Activated T-helper 1 cell treated with anti-CD3 and anti-CD28 coated beads, Interleukin-2, amount 50 U/mL, for 16 hours (primary cell): ENCODE data around the gene CPLANE2.
"Not testable (repeated sequence)": the region's sequence is repeated elsewhere in the genome, so short reads cannot be mapped to it uniquely, and the experiment has no call there.

Source experiments
- DNase-seq, 2 donors: peaks; one replicate each; pipeline ENCODE4 v3.0.0-alpha.2; 2020; ENCODE audit warnings: low read depth in 1 of 2, low spot score in 1 of 2

The CPLANE2 gene

DNA sequence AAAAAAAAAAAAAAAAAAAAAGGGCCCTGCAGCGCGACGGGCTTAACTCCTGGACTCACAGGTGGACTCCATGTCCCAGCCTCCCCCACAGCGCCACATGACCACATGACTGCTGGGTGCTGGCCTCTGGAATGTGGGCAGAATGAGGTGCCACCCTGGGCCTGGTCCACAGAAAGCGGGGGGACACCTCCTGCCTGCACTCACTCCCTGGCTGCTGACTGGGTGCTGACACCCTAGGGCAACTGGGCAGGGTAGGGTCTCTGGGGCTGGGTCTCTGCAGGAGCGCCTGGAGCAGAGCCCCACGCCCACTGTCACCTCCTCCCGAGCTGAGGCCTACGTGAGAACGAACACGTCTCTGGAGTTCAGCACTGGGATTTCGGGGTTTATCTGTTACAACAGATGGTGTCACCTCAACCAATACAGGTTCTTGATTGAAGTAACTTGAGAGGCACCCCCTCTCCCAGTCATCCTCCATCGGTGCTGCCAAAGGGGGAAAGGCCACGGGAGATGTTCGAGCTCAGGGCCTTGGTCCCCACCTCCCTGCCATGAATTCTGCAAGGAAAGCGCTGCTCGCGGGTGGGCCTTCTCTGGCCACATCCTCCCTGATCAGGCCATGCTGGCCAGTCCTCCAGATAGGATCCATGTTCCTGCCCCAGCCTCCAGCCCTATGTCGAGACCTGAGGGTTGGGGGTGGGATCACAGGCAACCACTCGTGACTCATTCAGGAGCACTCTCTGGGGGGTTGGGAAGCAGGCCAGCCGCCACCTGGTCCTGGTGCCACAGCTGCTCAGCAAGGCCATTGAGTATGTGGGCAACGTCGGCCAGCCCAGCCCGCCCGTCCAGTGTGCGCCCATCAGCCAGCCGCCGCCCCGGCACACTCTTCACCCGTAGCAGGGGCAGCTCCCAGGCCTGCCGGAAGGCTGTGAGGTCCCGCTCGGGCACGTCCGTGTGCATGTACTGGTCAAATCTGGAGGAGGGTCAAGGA lies 5.4 kb downstream of the CPLANE2 start:
- DNase-seq = no peak

- DNase-seq = no peak
These were observed 6.2 kb downstream of the CPLANE2 start for GRCh38 chr1:16230744-16231143.

DNA sequence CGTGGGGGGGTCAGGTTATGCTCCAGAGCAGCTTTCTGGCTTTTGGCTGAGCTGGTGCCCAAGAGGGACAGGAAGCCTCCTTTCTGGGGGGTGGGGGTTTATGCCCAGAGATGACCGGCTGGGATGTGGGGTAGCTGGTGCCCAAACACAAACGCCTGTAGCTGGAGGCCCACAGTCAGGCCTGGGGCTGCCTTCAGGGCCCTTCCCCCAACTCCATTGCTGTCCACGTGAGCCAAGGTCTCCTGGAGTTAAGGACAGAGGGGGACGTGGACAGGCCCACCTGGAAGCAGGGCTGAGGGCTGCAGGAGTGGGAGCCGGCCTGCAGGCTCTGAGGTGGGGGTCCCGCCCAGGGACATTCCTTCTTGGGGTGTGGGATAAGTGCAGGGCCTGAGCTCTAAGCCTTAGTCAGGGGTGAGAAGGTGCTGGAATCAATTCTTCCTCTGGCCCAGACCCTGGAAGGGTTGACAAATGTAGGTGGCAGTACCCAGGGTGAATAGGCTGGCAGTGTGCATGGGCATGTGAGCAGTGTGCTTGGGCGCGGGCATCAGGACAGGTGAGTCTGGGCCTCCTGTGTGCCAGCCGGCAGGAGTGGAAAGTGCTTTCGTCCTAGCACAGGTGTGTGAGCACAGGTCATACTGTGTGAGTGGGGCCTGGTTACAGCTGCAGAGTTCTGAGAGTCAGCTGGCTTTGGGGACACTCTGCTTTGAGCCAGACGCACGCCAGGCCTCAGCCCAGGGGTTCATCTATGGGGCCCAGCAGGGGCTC lies 6.8 kb downstream of the CPLANE2 start:
- no peak for DNase-seq

GRCh38 chr1:16226490-16227179 lies 10.3 kb downstream of the CPLANE2 start:
- no peak for DNase-seq

DNA sequence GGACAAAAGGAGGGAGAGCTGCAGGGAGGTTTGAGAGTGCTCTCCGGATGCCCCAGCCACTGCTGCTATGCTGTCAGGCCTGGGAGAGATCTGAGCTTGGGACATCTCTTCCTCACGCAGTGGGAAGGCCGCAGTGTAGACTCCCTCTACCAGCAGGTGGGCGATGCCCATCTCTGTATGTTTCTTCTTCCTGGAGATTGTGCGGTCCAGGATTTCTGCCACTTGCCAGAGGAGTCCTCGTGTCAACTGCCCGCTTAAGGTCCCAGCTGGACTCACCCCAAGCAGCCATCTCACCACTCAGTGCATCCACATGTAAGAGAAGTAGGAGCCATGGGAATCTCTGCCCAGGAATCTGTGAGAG lies 10.9 kb downstream of the CPLANE2 start:
- DNase-seq = no peak

- no peak for DNase-seq
These were observed 12.5 kb downstream of the CPLANE2 start for GRCh38 chr1:16224472-16224871.

GRCh38 chr1:16222716-16223115 lies 14.3 kb downstream of the CPLANE2 start:
- DNase-seq = not testable (repeated sequence)

- no peak for DNase-seq
These were observed 15.5 kb downstream of the CPLANE2 start for GRCh38 chr1:16221499-16221898.

DNA sequence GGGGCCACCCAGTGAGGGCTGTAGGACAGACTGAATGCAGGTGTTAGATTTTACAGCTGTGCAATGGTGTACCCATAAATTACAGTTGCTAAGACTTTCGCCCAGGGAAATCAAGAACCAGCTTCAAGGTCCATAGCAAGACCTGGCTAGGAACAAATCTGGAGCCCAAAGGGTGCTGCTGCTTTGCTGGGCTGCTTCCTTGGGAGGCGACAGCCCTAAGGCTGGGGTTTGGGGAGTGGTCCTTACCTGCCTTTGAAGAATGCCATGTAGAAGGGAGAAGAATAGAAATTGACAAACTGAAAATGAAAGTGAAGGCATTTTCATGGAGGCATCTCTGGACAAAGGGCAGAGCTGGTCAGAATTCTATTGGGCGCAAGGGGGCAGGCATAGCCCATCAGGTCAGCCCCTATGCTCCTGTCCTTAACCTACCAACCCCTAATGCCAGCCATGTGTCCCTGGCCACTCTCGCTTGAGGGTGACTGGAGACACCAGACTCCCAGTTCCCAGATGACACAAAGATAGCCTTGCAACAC lies 16.9 kb downstream of the CPLANE2 start:
- DNase-seq = no peak

GRCh38 chr1:16218674-16219071 lies 18.3 kb downstream of the CPLANE2 start:
- DNase-seq = no peak

- no peak for DNase-seq
These were observed 18.8 kb downstream of the CPLANE2 start for GRCh38 chr1:16218014-16218673.

GRCh38 chr1:16217061-16217785 lies 19.8 kb downstream of the CPLANE2 start:
- peak; percentile 87 to 89 for DNase-seq

DNA sequence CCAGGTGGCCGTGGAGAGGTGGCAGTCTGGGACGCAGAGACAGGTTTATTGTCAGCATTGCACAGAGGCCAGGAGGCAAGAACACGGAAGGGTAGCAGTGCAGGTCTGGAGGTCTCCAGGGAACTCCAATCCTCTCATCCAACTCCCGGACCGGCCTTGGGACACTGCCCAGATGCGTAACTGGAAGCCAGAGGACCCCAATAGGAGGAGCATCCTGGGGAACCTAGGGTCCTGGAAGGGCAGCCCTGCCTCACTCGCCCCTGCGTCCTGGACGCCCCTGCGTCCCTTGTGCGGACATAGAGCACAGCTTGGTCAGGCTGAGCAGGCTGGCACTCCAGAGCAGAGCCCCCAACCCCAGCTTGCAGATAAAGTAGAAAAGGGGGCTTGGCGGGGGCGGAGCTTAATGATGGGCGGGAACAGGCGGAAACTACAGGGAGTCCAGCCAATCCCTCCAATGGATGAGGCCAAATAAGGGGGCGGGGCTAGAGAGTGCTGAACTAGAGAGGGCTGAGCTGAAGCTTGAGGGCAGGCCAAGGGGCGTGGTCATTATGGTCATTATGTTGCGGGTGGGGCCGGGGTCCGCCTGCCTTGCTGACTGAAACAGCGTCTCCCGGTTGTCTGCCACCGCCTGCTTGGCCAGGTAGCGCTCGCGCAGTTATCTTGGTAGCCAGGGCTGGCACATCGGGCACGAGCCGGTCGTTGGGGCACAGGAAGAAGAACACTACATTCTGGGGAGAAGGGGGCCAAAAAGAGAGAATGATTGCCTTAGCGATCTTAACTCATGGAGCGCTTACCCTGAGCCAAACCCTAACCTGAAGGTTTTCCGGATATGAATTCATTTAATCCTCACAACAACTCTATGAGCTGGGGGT lies 20.9 kb downstream of the CPLANE2 start:
- peak in 1 of 2 donors; percentile 32 for DNase-seq

GRCh38 chr1:16215240-16215639 lies 21.7 kb downstream of the CPLANE2 start:
- not testable (repeated sequence) for DNase-seq

DNA sequence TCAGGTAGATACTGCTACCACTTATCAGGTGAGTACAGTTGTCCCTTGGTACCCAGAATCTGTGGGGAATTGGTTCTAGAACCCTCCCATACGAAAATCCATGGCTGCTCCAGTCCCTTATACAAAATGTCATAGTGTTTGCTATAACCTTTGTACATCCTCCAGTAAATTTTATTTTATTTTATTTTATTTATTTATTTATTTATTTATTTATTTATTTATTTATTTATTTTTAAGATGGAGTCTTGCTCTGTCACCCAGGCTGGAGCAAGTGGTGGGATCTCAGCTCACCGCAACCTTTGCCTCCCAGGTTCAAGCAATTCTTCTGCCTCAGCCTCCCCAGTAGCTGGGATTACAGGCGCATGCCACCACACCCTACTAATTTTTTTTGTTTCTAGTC lies 23.4 kb downstream of the CPLANE2 start:
- DNase-seq = not testable (repeated sequence)

DNA sequence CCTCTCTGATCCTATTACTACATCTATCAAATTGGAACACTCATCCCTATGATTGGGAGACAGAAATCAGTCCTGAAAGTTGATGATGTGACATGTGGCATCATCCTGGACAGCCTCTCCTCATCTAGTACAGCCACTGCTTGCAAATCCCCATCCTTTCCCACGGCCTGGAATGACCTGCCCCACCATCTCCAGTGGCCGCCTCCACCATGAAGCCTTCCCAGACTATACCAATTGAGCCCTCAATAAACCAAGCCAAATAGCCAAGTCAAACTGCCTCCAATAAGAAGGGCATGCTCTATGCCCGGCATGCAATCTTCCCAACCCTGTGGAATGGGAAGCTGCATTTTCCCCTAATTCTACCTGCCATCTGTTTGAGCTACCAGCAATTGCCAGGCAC lies 24.0 kb downstream of the CPLANE2 start:
- DNase-seq = no peak

DNA sequence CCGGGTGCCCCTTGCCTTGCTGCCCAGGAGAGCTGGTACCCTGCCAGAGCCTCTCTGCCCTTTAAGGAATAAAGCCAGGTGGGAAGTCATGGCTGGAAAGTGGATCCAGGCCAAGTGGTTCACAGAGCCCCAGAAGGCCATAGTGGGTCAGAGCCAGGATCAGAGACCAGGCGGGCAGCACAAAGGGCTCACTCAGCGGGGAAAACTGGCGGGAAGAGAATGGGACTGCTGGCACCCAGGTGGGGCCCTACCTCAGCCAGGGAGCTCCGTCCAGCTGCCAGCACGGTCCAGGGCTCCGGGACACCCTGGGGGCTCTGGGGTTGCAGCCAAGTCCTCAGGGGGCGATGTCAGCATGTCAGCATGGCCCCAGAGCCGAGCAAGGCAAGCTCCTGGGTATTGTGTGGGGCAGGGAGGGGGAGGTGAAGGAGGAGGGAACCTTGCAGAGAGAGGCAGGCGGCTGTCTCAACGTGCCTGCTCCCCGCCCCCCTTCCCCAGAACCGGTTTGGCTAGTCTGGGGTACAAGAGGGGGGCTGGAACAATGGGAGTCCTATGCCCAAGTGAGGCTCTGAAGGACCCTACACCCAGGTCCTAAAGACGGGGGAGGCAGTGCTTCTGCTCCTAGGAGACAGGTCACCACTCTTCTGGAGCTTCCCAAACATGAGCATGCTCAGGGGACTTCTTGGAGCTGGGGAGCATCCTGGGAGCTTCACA lies 24.6 kb downstream of the CPLANE2 start, which contains the start of gene ARHGEF19:
Gene ARHGEF19 (minus strand): TSS at position 402 of the 711 bp plus-strand sequence. CDS start 3,598 bp downstream, outside the sequence.
- no peak for DNase-seq

GRCh38 chr1:16211824-16212223 lies 25.2 kb downstream of the CPLANE2 start:
- no peak for DNase-seq
